HEK293 (cell line): Measurements from ENCODE around the gene CIRBP.

Experiments used
- BCL11A ChIP-seq: fragments of 450-650 bp; formaldehyde crosslinking; IDR thresholded peaks from 2 replicates; pipeline ENCODE4 v1.5.1; 2016; ENCODE audit warnings: low read depth, missing biosample characterization, missing genetic modification characterization
- GLIS2 ChIP-seq: fragments of 450-650 bp; formaldehyde crosslinking; IDR thresholded peaks from 2 replicates; pipeline ENCODE4 v1.5.1; 2016; ENCODE audit warnings: missing biosample characterization, missing genetic modification characterization
- HOXD13 ChIP-seq: sonication (generic); formaldehyde crosslinking; IDR thresholded peaks from 2 replicates; pipeline ENCODE4 v1.8.0; 2022; ENCODE audit warnings: missing genetic modification reagents, borderline replicate concordance
- KLF9 ChIP-seq: fragments of 450-650 bp; formaldehyde crosslinking; IDR thresholded peaks from 2 replicates; pipeline ENCODE4 v1.5.1; 2016; ENCODE audit warnings: missing biosample characterization, missing genetic modification characterization, low read depth
- REPIN1 ChIP-seq: fragments of 450-650 bp; formaldehyde crosslinking; IDR thresholded peaks from 2 replicates; pipeline ENCODE4 v1.5.1; 2017; ENCODE audit warnings: missing biosample characterization, missing genetic modification characterization, low read depth
- SETDB1 ChIP-seq: IDR thresholded peaks from one replicate; pipeline ENCODE4 v1.6.1; 2017; ENCODE audit warnings: mild to moderate bottlenecking, low read length, moderate library complexity, mixed read lengths; ENCODE audit not compliant: insufficient read length
- SP2 ChIP-seq: fragments of 450-650 bp; formaldehyde crosslinking; IDR thresholded peaks from 2 replicates; pipeline ENCODE4 v1.5.1; 2016; ENCODE audit warnings: missing biosample characterization, missing genetic modification characterization
- SP3 ChIP-seq: fragments of 450-650 bp; formaldehyde crosslinking; IDR thresholded peaks from 2 replicates; pipeline ENCODE4 v1.5.1; 2016; ENCODE audit warnings: missing biosample characterization, missing genetic modification characterization
- TRIM28 ChIP-seq: IDR thresholded peaks from 2 replicates; pipeline ENCODE4 v1.6.1; 2011; ENCODE audit warnings: low read length, control low read depth, borderline replicate concordance
- YY1 ChIP-seq: fragments of 450-650 bp; formaldehyde crosslinking; IDR thresholded peaks from 2 replicates; pipeline ENCODE4 v1.5.1; 2018; ENCODE audit warnings: missing biosample characterization, missing genetic modification characterization
- ZBTB7A ChIP-seq: fragments of 450-650 bp; formaldehyde crosslinking; IDR thresholded peaks from 2 replicates; pipeline ENCODE4 v1.5.1; 2016; ENCODE audit warnings: low read depth, missing biosample characterization, missing genetic modification characterization
- ZEB2 ChIP-seq: fragments of 450-650 bp; formaldehyde crosslinking; IDR thresholded peaks from 2 replicates; pipeline ENCODE4 v1.5.1; 2016; ENCODE audit warnings: missing biosample characterization, missing genetic modification characterization
- ZFP3 ChIP-seq: fragments of 450-650 bp; formaldehyde crosslinking; IDR thresholded peaks from 2 replicates; pipeline ENCODE4 v1.5.1; 2016; ENCODE audit warnings: low read depth, missing biosample characterization, missing genetic modification characterization
- ZNF140 ChIP-seq: fragments of 450-650 bp; formaldehyde crosslinking; IDR thresholded peaks from 2 replicates; pipeline ENCODE4 v1.5.1; 2016; ENCODE audit warnings: missing biosample characterization, missing genetic modification characterization
- ZNF146 ChIP-seq: fragments of 450-650 bp; formaldehyde crosslinking; IDR thresholded peaks from 2 replicates; pipeline ENCODE4 v1.5.1; 2016; ENCODE audit warnings: missing biosample characterization, missing genetic modification characterization
- ZNF155 ChIP-seq: fragments of 450-650 bp; formaldehyde crosslinking; IDR thresholded peaks from 2 replicates; pipeline ENCODE4 v1.5.1; 2016; ENCODE audit warnings: missing biosample characterization, missing genetic modification characterization
- ZNF169 ChIP-seq: fragments of 450-650 bp; formaldehyde crosslinking; IDR thresholded peaks from 2 replicates; pipeline ENCODE4 v1.5.1; 2016; ENCODE audit warnings: missing biosample characterization, missing genetic modification characterization
- ZNF175 ChIP-seq: fragments of 450-650 bp; formaldehyde crosslinking; IDR thresholded peaks from 2 replicates; pipeline ENCODE4 v1.5.1; 2016; ENCODE audit warnings: missing biosample characterization, missing genetic modification characterization
- ZNF274 ChIP-seq, 2 experiments: fragments of 200-500 bp in 1 of 2; fragments of 450-650 bp in 1 of 2; sonication (Bioruptor generic) in 1 of 2; formaldehyde crosslinking in 1 of 2; IDR thresholded peaks; 2 replicates each; pipeline versions ENCODE4 v1.5.1 to v1.6.1; 2014 to 2016; ENCODE audit warnings: borderline replicate concordance in 1 of 2, inconsistent platforms in 1 of 2, low read length in 1 of 2, missing biosample characterization in 1 of 2, missing genetic modification characterization in 1 of 2
- ZNF48 ChIP-seq: fragments of 450-650 bp; formaldehyde crosslinking; IDR thresholded peaks from 2 replicates; pipeline ENCODE4 v1.5.1; 2016; ENCODE audit warnings: missing biosample characterization, missing genetic modification characterization
- ZNF501 ChIP-seq: fragments of 450-650 bp; formaldehyde crosslinking; IDR thresholded peaks from 2 replicates; pipeline ENCODE4 v1.5.1; 2016; ENCODE audit warnings: missing biosample characterization, missing genetic modification characterization
- ZNF548 ChIP-seq: fragments of 450-650 bp; formaldehyde crosslinking; IDR thresholded peaks from 2 replicates; pipeline ENCODE4 v1.5.1; 2016; ENCODE audit warnings: missing biosample characterization, missing genetic modification characterization
- ZNF555 ChIP-seq: fragments of 450-650 bp; formaldehyde crosslinking; conservative IDR thresholded peaks from 2 replicates; pipeline ENCODE4 v1.5.1; 2017; ENCODE audit warnings: missing biosample characterization, mild to moderate bottlenecking, missing genetic modification characterization, inconsistent platforms
- ZNF585B ChIP-seq: fragments of 450-650 bp; formaldehyde crosslinking; IDR thresholded peaks from 2 replicates; pipeline ENCODE4 v1.5.1; 2016; ENCODE audit warnings: missing biosample characterization, missing genetic modification characterization
- ZNF596 ChIP-seq: fragments of 450-650 bp; IDR thresholded peaks from 2 replicates; pipeline ENCODE4 v1.5.0; 2018; ENCODE audit warnings: missing biosample characterization, mild to moderate bottlenecking, missing genetic modification characterization, moderate library complexity
- ZNF624 ChIP-seq: fragments of 450-650 bp; formaldehyde crosslinking; IDR thresholded peaks from 2 replicates; pipeline ENCODE4 v1.5.1; 2017; ENCODE audit warnings: missing biosample characterization, missing genetic modification characterization
- ZNF654 ChIP-seq: fragments of 450-650 bp; formaldehyde crosslinking; IDR thresholded peaks from 2 replicates; pipeline ENCODE4 v1.5.1; 2016; ENCODE audit warnings: low read depth, missing biosample characterization, missing genetic modification characterization
- ZNF76 ChIP-seq: fragments of 450-650 bp; formaldehyde crosslinking; IDR thresholded peaks from 2 replicates; pipeline ENCODE4; 2016; ENCODE audit warnings: low read depth, missing biosample characterization, missing genetic modification characterization, borderline replicate concordance
- ZNF768 ChIP-seq: fragments of 450-650 bp; formaldehyde crosslinking; IDR thresholded peaks from 2 replicates; pipeline ENCODE4 v1.5.1; 2018; ENCODE audit warnings: missing biosample characterization, mild to moderate bottlenecking, missing genetic modification characterization
- ZNF830 ChIP-seq: fragments of 450-650 bp; IDR thresholded peaks from 2 replicates; pipeline ENCODE4 v1.5.0; 2018; ENCODE audit warnings: missing biosample characterization, missing genetic modification characterization, low read depth, mild to moderate bottlenecking, moderate library complexity
- ZNF843 ChIP-seq: fragments of 450-650 bp; formaldehyde crosslinking; IDR thresholded peaks from 2 replicates; pipeline ENCODE4 v1.5.1; 2016; ENCODE audit warnings: missing biosample characterization, missing genetic modification characterization
- TF ChIP-seq, protein P1 (sequence below): fragments of 450-650 bp; formaldehyde crosslinking; IDR thresholded peaks from 2 replicates; pipeline ENCODE4 v1.5.1; 2016; ENCODE audit warnings: missing biosample characterization, missing genetic modification characterization
- TF ChIP-seq, protein P2 (sequence below): fragments of 450-650 bp; formaldehyde crosslinking; IDR thresholded peaks from 2 replicates; pipeline ENCODE4 v1.5.1; 2017; ENCODE audit warnings: missing biosample characterization, missing genetic modification characterization
- TF ChIP-seq, protein P3 (sequence below): fragments of 450-650 bp; formaldehyde crosslinking; IDR thresholded peaks from 2 replicates; pipeline ENCODE4; 2016; ENCODE audit warnings: missing biosample characterization, missing genetic modification characterization
- TF ChIP-seq, protein P4 (sequence below): fragments of 450-650 bp; formaldehyde crosslinking; IDR thresholded peaks from 2 replicates; pipeline ENCODE4 v1.5.1; 2017; ENCODE audit warnings: missing biosample characterization, missing genetic modification characterization
- TF ChIP-seq, protein P5 (sequence below): fragments of 450-650 bp; IDR thresholded peaks from 2 replicates; pipeline ENCODE4 v1.5.1; 2018; ENCODE audit warnings: missing biosample characterization, mild to moderate bottlenecking, missing genetic modification characterization

CIRBP gene

DNA sequence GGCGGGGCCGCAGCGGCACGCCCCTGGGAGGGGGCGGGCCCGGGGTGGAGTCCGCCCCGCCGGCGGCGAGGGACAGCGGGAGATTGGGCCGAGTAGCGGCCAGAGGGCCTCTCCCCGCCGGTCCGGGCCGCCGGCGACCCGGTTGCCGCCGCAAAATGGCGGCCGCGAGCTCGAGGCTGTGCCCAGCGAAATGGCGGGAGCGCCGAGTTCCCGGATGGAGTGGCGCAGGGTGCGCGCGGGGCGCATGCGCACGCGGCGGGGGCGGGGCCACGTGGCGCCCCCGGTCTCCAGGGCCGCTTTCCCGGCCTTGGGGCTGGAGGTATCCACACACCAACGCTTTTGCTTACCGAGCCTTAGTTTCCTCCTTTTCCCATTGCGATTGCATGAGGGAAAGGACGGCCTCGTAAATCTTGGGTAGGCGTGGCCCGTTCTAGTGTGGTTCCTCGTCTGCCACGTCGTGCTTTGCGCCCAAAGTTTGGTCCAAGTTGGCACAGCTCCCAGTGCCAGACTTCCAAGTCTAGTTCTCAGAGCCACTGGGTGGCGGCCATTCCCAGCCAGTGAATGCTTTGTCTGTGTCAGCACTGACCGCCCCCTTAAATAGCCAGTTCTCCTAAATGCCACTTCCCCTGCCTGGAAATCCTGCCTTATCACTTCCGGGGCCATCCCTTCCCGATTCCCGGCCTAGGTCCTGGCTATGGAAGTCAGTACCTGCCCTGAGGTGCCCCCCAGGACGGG is 513 bp downstream of the CIRBP start (continued):
- TF ChIP-seq ZNF274 (IDR thresholded peaks at IDR 0.05; ENCODE audit: low read length) = no peak
- TF ChIP-seq ZNF274 (tag by site-specific recombination; IDR thresholded peaks at IDR 0.05; ENCODE audit: borderline replicate concordance) = no peak
- no peak for TF ChIP-seq HOXD13 (CRISPR knock-in tag)
- no peak for TF ChIP-seq ZNF169
- TF ChIP-seq SP3 (tag by site-specific recombination) = peak; percentile 52; the same call in 1 of the 2 replicates
- no peak for TF ChIP-seq REPIN1 (tag by site-specific recombination)
- TF ChIP-seq ZNF48 = no peak
- TF ChIP-seq SP2 = peak; percentile 82
- TF ChIP-seq, protein P1, sequence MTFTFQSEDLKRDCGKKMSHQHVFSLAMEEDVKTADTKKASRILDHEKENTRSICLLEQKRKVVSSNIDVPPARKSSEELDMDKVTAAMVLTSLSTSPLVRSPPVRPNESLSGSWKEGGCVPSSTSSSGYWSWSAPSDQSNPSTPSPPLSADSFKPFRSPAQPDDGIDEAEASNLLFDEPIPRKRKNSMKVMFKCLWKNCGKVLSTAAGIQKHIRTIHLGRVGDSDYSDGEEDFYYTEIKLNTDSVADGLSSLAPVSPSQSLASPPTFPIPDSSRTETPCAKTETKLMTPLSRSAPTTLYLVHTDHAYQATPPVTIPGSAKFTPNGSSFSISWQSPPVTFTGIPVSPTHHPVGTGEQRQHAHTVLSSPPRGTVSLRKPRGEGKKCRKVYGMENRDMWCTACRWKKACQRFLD (tag by site-specific recombination) = no peak
- TF ChIP-seq BCL11A (tag by site-specific recombination) = no peak
- TF ChIP-seq ZNF596 = peak; percentile 66
- no peak for TF ChIP-seq ZNF830 (tag by site-specific recombination)
- no peak for TF ChIP-seq ZNF146 (tag by site-specific recombination)
- peak; percentile 86 for TF ChIP-seq YY1
- TF ChIP-seq, protein P2, sequence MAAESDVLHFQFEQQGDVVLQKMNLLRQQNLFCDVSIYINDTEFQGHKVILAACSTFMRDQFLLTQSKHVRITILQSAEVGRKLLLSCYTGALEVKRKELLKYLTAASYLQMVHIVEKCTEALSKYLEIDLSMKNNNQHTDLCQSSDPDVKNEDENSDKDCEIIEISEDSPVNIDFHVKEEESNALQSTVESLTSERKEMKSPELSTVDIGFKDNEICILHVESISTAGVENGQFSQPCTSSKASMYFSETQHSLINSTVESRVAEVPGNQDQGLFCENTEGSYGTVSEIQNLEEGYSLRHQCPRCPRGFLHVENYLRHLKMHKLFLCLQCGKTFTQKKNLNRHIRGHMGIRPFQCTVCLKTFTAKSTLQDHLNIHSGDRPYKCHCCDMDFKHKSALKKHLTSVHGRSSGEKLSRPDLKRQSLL (tag by site-specific recombination) = no peak
- no peak for TF ChIP-seq ZNF501 (tag by site-specific recombination)
- no peak for TF ChIP-seq ZFP3 (tag by site-specific recombination)
- TF ChIP-seq ZNF585B (tag by site-specific recombination) = no peak
- TF ChIP-seq GLIS2 (tag by site-specific recombination) = no peak; the same call in 1 of the 2 replicates
- no peak for TF ChIP-seq ZNF654
- TF ChIP-seq, protein P3, sequence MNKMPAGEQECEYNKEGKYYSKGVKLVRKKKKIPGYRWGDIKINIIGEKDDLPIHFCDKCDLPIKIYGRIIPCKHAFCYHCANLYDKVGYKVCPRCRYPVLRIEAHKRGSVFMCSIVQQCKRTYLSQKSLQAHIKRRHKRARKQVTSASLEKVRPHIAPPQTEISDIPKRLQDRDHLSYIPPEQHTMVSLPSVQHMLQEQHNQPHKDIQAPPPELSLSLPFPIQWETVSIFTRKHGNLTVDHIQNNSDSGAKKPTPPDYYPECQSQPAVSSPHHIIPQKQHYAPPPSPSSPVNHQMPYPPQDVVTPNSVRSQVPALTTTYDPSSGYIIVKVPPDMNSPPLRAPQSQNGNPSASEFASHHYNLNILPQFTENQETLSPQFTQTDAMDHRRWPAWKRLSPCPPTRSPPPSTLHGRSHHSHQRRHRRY (tag by site-specific recombination) = peak; percentile 81
- no peak for TF ChIP-seq ZNF140 (tag by site-specific recombination)
- TF ChIP-seq SETDB1 = no peak
- peak; percentile 88 for TF ChIP-seq KLF9 (tag by site-specific recombination)
- TF ChIP-seq ZNF548 (tag by site-specific recombination) = no peak
- 0 out of 2 replicates have a peak, but pooled peaks have one; percentile 42 for TF ChIP-seq ZBTB7A (tag by site-specific recombination)
- TF ChIP-seq ZNF843 = 0 out of 2 replicates have a peak, but pooled peaks have one; percentile 37
- no peak for TF ChIP-seq TRIM28
- TF ChIP-seq, protein P4, sequence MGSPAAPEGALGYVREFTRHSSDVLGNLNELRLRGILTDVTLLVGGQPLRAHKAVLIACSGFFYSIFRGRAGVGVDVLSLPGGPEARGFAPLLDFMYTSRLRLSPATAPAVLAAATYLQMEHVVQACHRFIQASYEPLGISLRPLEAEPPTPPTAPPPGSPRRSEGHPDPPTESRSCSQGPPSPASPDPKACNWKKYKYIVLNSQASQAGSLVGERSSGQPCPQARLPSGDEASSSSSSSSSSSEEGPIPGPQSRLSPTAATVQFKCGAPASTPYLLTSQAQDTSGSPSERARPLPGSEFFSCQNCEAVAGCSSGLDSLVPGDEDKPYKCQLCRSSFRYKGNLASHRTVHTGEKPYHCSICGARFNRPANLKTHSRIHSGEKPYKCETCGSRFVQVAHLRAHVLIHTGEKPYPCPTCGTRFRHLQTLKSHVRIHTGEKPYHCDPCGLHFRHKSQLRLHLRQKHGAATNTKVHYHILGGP (tag by site-specific recombination) = no peak
- TF ChIP-seq ZNF175 (tag by site-specific recombination) = no peak
- TF ChIP-seq ZNF155 = no peak
- 0 out of 2 replicates have a peak, but pooled peaks have one; percentile 40 for TF ChIP-seq ZNF76 (tag by site-specific recombination)
- peak; percentile 50 for TF ChIP-seq ZEB2
- no peak for TF ChIP-seq ZNF555 (tag by site-specific recombination)
- TF ChIP-seq, protein P5, sequence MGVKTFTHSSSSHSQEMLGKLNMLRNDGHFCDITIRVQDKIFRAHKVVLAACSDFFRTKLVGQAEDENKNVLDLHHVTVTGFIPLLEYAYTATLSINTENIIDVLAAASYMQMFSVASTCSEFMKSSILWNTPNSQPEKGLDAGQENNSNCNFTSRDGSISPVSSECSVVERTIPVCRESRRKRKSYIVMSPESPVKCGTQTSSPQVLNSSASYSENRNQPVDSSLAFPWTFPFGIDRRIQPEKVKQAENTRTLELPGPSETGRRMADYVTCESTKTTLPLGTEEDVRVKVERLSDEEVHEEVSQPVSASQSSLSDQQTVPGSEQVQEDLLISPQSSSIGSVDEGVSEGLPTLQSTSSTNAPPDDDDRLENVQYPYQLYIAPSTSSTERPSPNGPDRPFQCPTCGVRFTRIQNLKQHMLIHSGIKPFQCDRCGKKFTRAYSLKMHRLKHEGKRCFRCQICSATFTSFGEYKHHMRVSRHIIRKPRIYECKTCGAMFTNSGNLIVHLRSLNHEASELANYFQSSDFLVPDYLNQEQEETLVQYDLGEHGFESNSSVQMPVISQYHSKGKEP = no peak
- TF ChIP-seq ZNF768 = no peak
- TF ChIP-seq ZNF624 (tag by site-specific recombination) = no peak
